ENCODE data around the gene CNOT1.

CNOT1 gene

GRCh38 chr16:58513874-58514273 is 115.8 kb downstream of the CNOT1 start:
- peaks cover 4 to 37% of the 10 kb centered on the region in 2 experiments for H3K36me3 ChIP-seq (ENCODE audit: control insufficient read depth in 2 of 2, insufficient read depth in 1 of 2, low read length in 2 of 2)
- H3K9me3 ChIP-seq (ENCODE audit: control insufficient read depth, insufficient read depth, low read depth, low read length): no peaks in the 10 kb centered on the region
- CTCF ChIA-PET: interaction anchor here (0.6 to 2.6 kb wide), 11 partner anchors 9 to 242 kb away, joined by 3 to 10 read pairs (median 3); no protein-coding TSS in a partner anchor
- H3K4me1 ChIP-seq (ENCODE audit: control insufficient read depth, insufficient read depth, low read length): peaks cover 4% of the 10 kb centered on the region; the same call in 1 of the 2 replicates
- POLR2A ChIA-PET: interaction anchor here (0.7 kb wide), 1 partner anchor 237 kb away, joined by 3 read pairs; no protein-coding TSS in a partner anchor
- TF ChIP-seq ZNF555 (tag by site-specific recombination; conservative IDR thresholded peaks at IDR 0.05): no peak
- TF ChIP-seq EGR2 (tag by site-specific recombination; IDR thresholded peaks at IDR 0.05; ENCODE audit: low read depth): no peak
- no peak for TF ChIP-seq ZBTB26 (tag by site-specific recombination; optimal IDR thresholded peaks at IDR 0.05)
- TF ChIP-seq ZNF704 (tag by site-specific recombination; IDR thresholded peaks at IDR 0.05): no peak
- TF ChIP-seq ZNF658 (tag by site-specific recombination; IDR thresholded peaks at IDR 0.05): no peak
- TF ChIP-seq INSM2 (tag by site-specific recombination; IDR thresholded peaks at IDR 0.05): no peak
- no peak for TF ChIP-seq PRDM6 (tag by site-specific recombination; IDR thresholded peaks at IDR 0.05)
- no peak for TF ChIP-seq ZNF660 (tag by site-specific recombination; IDR thresholded peaks at IDR 0.05)
- TF ChIP-seq ZNF311 (tag by site-specific recombination; IDR thresholded peaks at IDR 0.05; ENCODE audit: borderline replicate concordance): no peak
- TF ChIP-seq ZNF544 (tag by site-specific recombination; IDR thresholded peaks at IDR 0.05): no peak
- TF ChIP-seq ZNF791 (tag by site-specific recombination; IDR thresholded peaks at IDR 0.05): no peak
- no peak for TF ChIP-seq ZNF211 (tag by site-specific recombination; IDR thresholded peaks at IDR 0.05; ENCODE audit: low read depth)
- TF ChIP-seq ZNF157 (tag by site-specific recombination; IDR thresholded peaks at IDR 0.05): no peak
- TF ChIP-seq ZNF548 (tag by site-specific recombination; IDR thresholded peaks at IDR 0.05): no peak
- TF ChIP-seq SETDB1 (IDR thresholded peaks at IDR 0.05; ENCODE audit: insufficient read length, low read length): no peak
- no peak for TF ChIP-seq ZNF560 (tag by site-specific recombination; IDR thresholded peaks at IDR 0.05; ENCODE audit: borderline replicate concordance)
- TF ChIP-seq ZNF394 (tag by site-specific recombination; IDR thresholded peaks at IDR 0.05; ENCODE audit: borderline replicate concordance): no peak
- no peak for TF ChIP-seq ZNF221 (tag by site-specific recombination; IDR thresholded peaks at IDR 0.05; ENCODE audit: borderline replicate concordance)
- TF ChIP-seq ELK4 (IDR thresholded peaks at IDR 0.05; ENCODE audit: borderline replicate concordance, low read depth, low read length): no peak
- H3K27ac ChIP-seq (ENCODE audit: extremely low read depth, low read depth, low read length): no peak overlapping the region
- H3K4me3 ChIP-seq (ENCODE audit: low read depth, low read length): no peak overlapping the region
